SK-N-SH (cell line): ENCODE measurements around the gene LEPROT.

Experiments used
- CHD2 ChIP-seq: fragments of 150-350 bp; IDR thresholded peaks from 2 replicates; pipeline ENCODE4 v1.6.1; 2018; ENCODE audit warnings: low read length; ENCODE audit not compliant: partially characterized antibody
- CTCF ChIP-seq: fragments of 200-600 bp; sonication (generic); IDR thresholded peaks from 2 replicates; pipeline ENCODE4 v1.6.1; 2017; ENCODE audit warnings: antibody characterized with exemption, mild to moderate bottlenecking, moderate library complexity
- EP300 ChIP-seq, 2 experiments: IDR thresholded peaks; 2 replicates each; pipeline versions ENCODE4 v1.4.0 to v1.6.1; 2012; ENCODE audit warnings: borderline replicate concordance in 1 of 2, low read depth in 1 of 2, low read length in 1 of 2
- MAX ChIP-seq: IDR thresholded peaks from 2 replicates; pipeline ENCODE4 v1.4.0; 2012; ENCODE audit warnings: low read depth
- SMC3 ChIP-seq: IDR thresholded peaks from 2 replicates; pipeline ENCODE4 v1.6.1; 2012; ENCODE audit warnings: low read depth, low read length, improper control_type of control experiment
- TAF1 ChIP-seq: IDR thresholded peaks from 2 replicates; pipeline ENCODE4 v1.6.1; 2012; ENCODE audit warnings: low read depth, mild to moderate bottlenecking, low read length, moderate library complexity, borderline replicate concordance
- USF1 ChIP-seq: IDR thresholded peaks from 2 replicates; pipeline ENCODE4 v1.4.0; 2012; ENCODE audit warnings: low read depth, borderline replicate concordance

GRCh38 chr1:65429078-65429477, 8.6 kb downstream of the LEPROT start:
- TF ChIP-seq CTCF (no peak), EP300 (IDR thresholded peaks at IDR 0.05; ENCODE audit: borderline replicate concordance in 1 of 2, low read depth in 1 of 2, low read length in 1 of 2) (no peak), TAF1 (no peak), USF1 (no peak), SMC3 (no peak), CHD2 (no peak), MAX (no peak)
